ENCODE data around the gene MX1. TPM values are rescaled to one million over a fixed set of nuclear protein-coding genes. Genes with fewer than 3 reads are reported as not detected.

MX1 gene
- total RNA-seq, 4 donors from 2014 or later, result 35.4 to 62.6 (median 51.5) TPM

DNA sequence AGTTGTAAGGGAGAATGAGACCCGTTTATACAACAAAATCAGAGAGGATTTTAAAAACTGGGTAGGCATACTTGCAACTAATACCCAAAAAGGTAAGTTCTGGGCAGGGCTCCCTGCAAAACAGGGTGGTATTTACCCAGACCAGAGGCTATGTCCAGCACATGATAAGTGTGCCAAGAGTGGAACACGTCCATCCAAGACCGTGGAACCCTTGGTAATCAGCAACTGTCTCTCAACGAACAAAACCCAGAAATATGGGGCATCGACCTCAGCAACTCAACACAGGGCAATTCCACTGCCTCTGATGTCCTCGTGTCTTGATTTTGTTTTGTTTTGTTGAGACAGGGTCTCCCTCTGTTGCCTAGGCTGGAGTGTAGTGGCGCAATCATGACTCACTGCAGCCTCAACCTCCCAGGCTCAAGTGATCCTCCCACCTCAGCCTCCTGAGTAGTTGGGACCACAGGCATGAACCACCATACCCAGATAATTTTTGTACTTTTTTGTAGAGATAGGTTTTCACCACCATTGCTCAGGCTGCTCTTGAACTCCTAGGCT lies 26.7 kb upstream of the MX1 start:
- H3K4me1 ChIP-seq, result peaks cover 7 to 14% of the 10 kb centered on the region in 2 donors
- H3K9me3 ChIP-seq, result no peaks in the 10 kb centered on the region
- 95 to 97% methylated on average over 7 of the region's 7 CpGs for WGBS, 2 donors
- no peak overlapping the region for H3K4me3 ChIP-seq (replicated peaks in 1 of 3)
- no peak for DNase-seq
- TF ChIP-seq POLR2A (IDR thresholded peaks at IDR 0.05), result no peak
- TF ChIP-seq, protein P1, sequence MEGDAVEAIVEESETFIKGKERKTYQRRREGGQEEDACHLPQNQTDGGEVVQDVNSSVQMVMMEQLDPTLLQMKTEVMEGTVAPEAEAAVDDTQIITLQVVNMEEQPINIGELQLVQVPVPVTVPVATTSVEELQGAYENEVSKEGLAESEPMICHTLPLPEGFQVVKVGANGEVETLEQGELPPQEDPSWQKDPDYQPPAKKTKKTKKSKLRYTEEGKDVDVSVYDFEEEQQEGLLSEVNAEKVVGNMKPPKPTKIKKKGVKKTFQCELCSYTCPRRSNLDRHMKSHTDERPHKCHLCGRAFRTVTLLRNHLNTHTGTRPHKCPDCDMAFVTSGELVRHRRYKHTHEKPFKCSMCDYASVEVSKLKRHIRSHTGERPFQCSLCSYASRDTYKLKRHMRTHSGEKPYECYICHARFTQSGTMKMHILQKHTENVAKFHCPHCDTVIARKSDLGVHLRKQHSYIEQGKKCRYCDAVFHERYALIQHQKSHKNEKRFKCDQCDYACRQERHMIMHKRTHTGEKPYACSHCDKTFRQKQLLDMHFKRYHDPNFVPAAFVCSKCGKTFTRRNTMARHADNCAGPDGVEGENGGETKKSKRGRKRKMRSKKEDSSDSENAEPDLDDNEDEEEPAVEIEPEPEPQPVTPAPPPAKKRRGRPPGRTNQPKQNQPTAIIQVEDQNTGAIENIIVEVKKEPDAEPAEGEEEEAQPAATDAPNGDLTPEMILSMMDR (IDR thresholded peaks at IDR 0.05), result no peak
- H3K36me3 ChIP-seq, result no peaks in the 10 kb centered on the region
- no peak overlapping the region for H3K27ac ChIP-seq
- no peaks in the 10 kb centered on the region for H3K27me3 ChIP-seq
- intact Hi-C loops (cut with DNase I), result no loop called here

DNA sequence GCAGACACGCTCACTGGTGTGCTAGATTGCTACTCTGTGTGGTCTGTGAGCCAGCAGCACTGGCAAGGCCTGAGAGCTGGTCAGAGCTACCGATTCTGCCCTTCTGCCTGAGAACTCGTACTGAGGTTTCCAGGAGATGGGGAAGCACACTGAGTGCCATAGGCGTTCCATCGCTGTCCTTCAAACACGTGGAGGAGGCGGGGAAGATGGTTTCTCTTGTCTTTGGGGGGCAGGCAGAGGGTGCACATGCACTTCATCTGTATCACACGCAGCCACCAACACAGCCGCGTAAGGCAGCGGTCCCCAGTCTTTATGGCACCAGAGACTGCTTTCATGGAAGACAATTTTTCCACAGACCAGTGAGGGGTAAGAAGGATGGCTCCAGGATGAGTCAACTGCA lies 23.8 kb upstream of the MX1 start:
- Histone ChIP-seq H3K4me1 (peaks cover 4 to 8% of the 10 kb centered on the region in 2 donors), H3K4me3 (replicated peaks in 1 of 3) (no peak overlapping the region), H3K27me3 (no peaks in the 10 kb centered on the region), H3K9me3 (no peaks in the 10 kb centered on the region), H3K36me3 (no peaks in the 10 kb centered on the region), H3K27ac (no peak overlapping the region)
- TF ChIP-seq, protein P1 (IDR thresholded peaks at IDR 0.05), result no peak
- no peak for TF ChIP-seq POLR2A (IDR thresholded peaks at IDR 0.05)
- no peak for DNase-seq
- intact Hi-C loops (cut with DNase I), result no loop called here
- 92 to 95% methylated on average over 11 of the region's 11 CpGs for WGBS, 2 donors

DNA sequence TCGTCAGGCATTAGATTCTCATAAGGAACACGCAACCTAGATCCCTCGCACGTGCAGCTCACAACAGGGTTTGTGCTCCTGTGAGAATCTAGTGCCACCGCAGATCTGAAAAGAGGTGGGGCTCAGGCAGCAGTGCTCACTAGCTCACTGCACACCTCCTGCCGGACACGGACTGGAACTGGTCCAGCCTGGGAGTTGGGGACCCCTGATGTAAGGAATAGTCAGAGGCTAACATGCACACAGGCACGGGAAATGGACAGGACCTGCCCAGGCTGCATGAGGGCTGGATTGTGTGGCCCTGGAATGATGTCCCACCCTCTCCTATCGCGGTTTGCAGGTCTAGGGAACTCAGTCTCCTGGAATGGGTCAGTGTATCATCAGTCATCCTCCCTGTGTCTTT lies 23.2 kb upstream of the MX1 start:
- TF ChIP-seq, protein P1 (IDR thresholded peaks at IDR 0.05), result no peak
- no peak for TF ChIP-seq POLR2A (IDR thresholded peaks at IDR 0.05)
- DNase-seq, result no peak
- H3K27ac ChIP-seq, result no peak overlapping the region
- intact Hi-C loops (cut with DNase I), result no loop called here
- WGBS, 2 donors, result 93 to 99% methylated on average over 10 of the region's 10 CpGs
- H3K27me3 ChIP-seq, result no peaks in the 10 kb centered on the region
- no peaks in the 10 kb centered on the region for H3K9me3 ChIP-seq
- no peaks in the 10 kb centered on the region for H3K36me3 ChIP-seq
- H3K4me3 ChIP-seq (replicated peaks in 1 of 3), result no peak overlapping the region
- H3K4me1 ChIP-seq, result peaks cover 0 to 3% of the 10 kb centered on the region in 2 donors

DNA sequence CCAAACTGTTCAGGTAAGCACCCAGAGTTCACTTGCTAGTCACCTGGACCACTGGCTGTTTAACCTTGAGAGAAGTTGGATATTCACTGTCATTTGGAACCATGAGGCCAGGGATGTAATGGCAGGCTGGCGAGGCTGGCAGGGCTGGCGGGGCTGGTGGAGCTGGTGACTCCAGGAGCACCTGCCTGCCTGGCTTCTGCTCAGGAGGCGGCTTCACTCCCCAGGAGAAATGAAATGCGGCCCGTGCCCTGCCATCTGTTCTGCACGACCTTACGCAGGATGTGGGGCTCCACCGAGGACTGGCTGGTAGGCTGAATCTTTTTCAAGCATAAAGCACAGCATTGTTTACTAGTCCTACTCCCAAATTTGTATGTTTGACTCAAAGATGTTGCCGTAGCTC lies 22.7 kb upstream of the MX1 start:
- Histone ChIP-seq H3K4me3 (replicated peaks in 1 of 3) (no peak overlapping the region), H3K9me3 (no peaks in the 10 kb centered on the region), H3K27me3 (no peaks in the 10 kb centered on the region), H3K27ac (no peak overlapping the region), H3K36me3 (no peaks in the 10 kb centered on the region), H3K4me1 (no peaks in the 10 kb centered on the region)
- WGBS, 2 donors, result 95% methylated on average over 8 to 9 of the region's 9 CpGs
- intact Hi-C loops (cut with DNase I), result no loop called here
- TF ChIP-seq, protein P1 (IDR thresholded peaks at IDR 0.05), result no peak
- no peak for TF ChIP-seq POLR2A (IDR thresholded peaks at IDR 0.05)
- no peak for DNase-seq

DNA sequence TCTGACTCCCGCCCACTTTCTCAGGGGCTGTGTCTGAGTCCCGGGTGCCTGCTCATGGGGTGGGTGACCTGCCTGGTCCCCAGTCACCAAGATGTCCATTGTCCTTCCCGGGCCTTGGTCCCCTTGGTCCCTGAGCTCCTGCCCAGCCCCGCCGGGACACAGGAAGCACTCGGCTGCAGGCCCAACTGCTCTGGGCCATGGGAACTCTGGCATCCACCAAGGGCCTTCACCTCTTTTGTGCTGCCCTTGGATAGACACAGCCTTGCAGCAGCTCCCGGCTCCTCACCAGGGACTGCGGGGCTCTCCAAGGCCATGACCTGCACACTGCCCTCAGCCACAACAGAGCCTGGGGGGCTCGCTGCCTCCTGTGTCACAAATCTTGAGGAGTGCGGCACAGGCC lies 22.1 kb upstream of the MX1 start:
- intact Hi-C loops (cut with DNase I), result no loop called here
- no peaks in the 10 kb centered on the region for H3K9me3 ChIP-seq
- 97 to 98% methylated on average over 6 to 9 of the region's 10 CpGs for WGBS, 2 donors
- H3K36me3 ChIP-seq, result no peaks in the 10 kb centered on the region
- no peaks in the 10 kb centered on the region for H3K27me3 ChIP-seq
- H3K4me3 ChIP-seq (replicated peaks in 1 of 3), result no peak overlapping the region
- no peak for DNase-seq
- TF ChIP-seq, protein P1 (IDR thresholded peaks at IDR 0.05), result no peak
- TF ChIP-seq POLR2A (IDR thresholded peaks at IDR 0.05), result no peak
- no peak overlapping the region for H3K27ac ChIP-seq
- no peaks in the 10 kb centered on the region for H3K4me1 ChIP-seq

Measured in thyroid gland (tissue), 4 donors.